Measurements from ENCODE around the gene NIM1K. TPM values are rescaled to one million over a fixed set of nuclear protein-coding genes. Genes with fewer than 3 reads are reported as not detected.

NIM1K gene
- total RNA-seq, 1 experiment from 2014 or later = 0.26 TPM

- DNase-seq = no peak
- no peaks in the 10 kb centered on the region for H3K36me3 Mint-ChIP-seq (ENCODE audit: insufficient read depth, unreplicated experiment)
- BruUV-seq (replicated peaks) = no TSS peak
- no peak overlapping the region for H3K4me3 Mint-ChIP-seq (ENCODE audit: low read depth, unreplicated experiment)
- H3K27ac Mint-ChIP-seq (ENCODE audit: unreplicated experiment) = no peak overlapping the region
- H3K27me3 Mint-ChIP-seq (ENCODE audit: unreplicated experiment) = no peaks in the 10 kb centered on the region
- peaks cover 2% of the 10 kb centered on the region for H3K9me3 Mint-ChIP-seq (ENCODE audit: low read depth, unreplicated experiment)
- no peak for TF ChIP-seq CTCF (IDR thresholded peaks at IDR 0.05; ENCODE audit: unreplicated experiment)
- CTCF ChIA-PET = interaction anchor here (0.5 kb wide), 1 partner anchor 78 kb away, joined by 4 read pairs; no protein-coding TSS in a partner anchor
- H3K4me1 Mint-ChIP-seq (ENCODE audit: low read depth, unreplicated experiment) = peaks cover 5% of the 10 kb centered on the region
- intact Hi-C loops (cut with micrococcal nuclease; ENCODE audit: unreplicated experiment) = no loop called here
Observed at GRCh38 chr5:43221502-43221901, 29.5 kb downstream of the NIM1K start.

DNA sequence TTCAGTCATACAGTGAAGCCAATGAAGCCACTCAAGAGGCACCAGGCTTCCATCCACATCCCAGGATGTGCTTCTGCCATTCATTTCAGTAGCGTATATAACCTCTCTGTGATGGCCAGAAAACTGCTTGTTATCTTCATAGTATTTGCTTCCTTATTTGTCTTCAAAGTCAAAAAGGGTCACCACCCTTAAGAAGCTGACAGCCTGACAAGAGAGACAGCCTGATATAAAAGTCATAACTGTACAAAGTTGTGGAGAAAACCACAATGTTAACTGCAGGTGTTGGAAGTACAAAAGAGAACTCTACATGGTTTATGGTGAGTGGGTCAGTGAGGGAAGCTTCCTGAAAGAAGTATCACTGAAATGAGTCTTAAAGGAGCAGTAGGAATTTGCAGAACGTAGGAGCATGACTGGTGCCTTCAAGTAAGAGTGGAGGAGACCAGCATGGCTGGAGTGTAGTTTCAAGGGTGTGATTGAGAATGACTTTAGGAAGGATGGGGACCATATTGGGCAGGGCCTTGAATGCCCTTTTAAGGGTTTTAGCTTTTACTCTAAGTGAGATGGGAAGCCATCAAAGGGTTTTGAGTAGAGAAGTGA lies 33.7 kb downstream of the NIM1K start:
- Mint-ChIP-seq H3K9me3 (ENCODE audit: low read depth, unreplicated experiment) (no peaks in the 10 kb centered on the region), H3K4me1 (ENCODE audit: low read depth, unreplicated experiment) (peaks cover 5% of the 10 kb centered on the region), H3K27me3 (ENCODE audit: unreplicated experiment) (no peaks in the 10 kb centered on the region), H3K4me3 (ENCODE audit: low read depth, unreplicated experiment) (no peak overlapping the region), H3K36me3 (ENCODE audit: insufficient read depth, unreplicated experiment) (no peaks in the 10 kb centered on the region), H3K27ac (ENCODE audit: unreplicated experiment) (no peak overlapping the region)
- CTCF ChIA-PET = interaction anchor here (0.6 kb wide), 2 partner anchors 24 to 65 kb away, joined by 3 to 4 read pairs; no protein-coding TSS in a partner anchor
- no peak for DNase-seq
- no TSS peak for BruUV-seq (replicated peaks)
- intact Hi-C loops (cut with micrococcal nuclease; ENCODE audit: unreplicated experiment) = loop anchor here (5.0 kb wide), 1 partner anchor 257 kb away; the partner anchor contains the start of gene TMEM267
- no peak for TF ChIP-seq CTCF (IDR thresholded peaks at IDR 0.05; ENCODE audit: unreplicated experiment)

- no peaks in the 10 kb centered on the region for H3K9me3 Mint-ChIP-seq (ENCODE audit: low read depth, unreplicated experiment)
Observed at GRCh38 chr5:43227655-43228054, 35.6 kb downstream of the NIM1K start.

DNA sequence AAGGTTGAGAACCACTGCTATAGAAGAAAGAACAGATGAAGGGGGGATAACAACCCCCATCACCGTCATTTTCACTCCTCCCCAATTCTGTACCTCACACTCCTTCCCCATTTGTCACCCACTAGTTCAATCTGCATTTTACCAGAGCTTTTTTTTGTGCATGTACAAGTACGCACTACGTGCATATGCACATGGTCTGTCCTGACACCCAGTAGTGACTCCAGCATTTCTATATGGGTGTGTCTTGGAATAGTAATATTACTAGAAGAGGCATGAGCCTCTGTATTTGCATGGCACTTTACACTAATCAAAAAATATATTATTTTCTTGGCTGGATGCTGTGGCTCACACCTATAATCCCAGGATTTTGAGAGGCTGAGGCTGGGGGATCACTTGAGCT lies 38.7 kb downstream of the NIM1K start:
- no peak for TF ChIP-seq CTCF (IDR thresholded peaks at IDR 0.05; ENCODE audit: unreplicated experiment)
- Mint-ChIP-seq H3K27ac (ENCODE audit: unreplicated experiment) (no peak overlapping the region), H3K4me1 (ENCODE audit: low read depth, unreplicated experiment) (no peaks in the 10 kb centered on the region), H3K27me3 (ENCODE audit: unreplicated experiment) (no peaks in the 10 kb centered on the region), H3K4me3 (ENCODE audit: low read depth, unreplicated experiment) (no peak overlapping the region), H3K9me3 (ENCODE audit: low read depth, unreplicated experiment) (no peaks in the 10 kb centered on the region), H3K36me3 (ENCODE audit: insufficient read depth, unreplicated experiment) (no peaks in the 10 kb centered on the region)
- no TSS peak for BruUV-seq (replicated peaks)
- intact Hi-C loops (cut with micrococcal nuclease; ENCODE audit: unreplicated experiment) = no loop called here
- DNase-seq = no peak
- CTCF ChIA-PET = interaction anchor here (0.9 to 1.5 kb wide), 2 partner anchors 159 to 253 kb away, joined by 3 to 8 read pairs; partner anchors contain the start of gene TMEM267

More at GRCh38 chr5:43227655-43228054, 35.6 kb downstream of the NIM1K start:
- intact Hi-C loops (cut with micrococcal nuclease; ENCODE audit: unreplicated experiment) = loop anchor here (1.0 to 5.0 kb wide), 3 partner anchors 79 to 255 kb away; partner anchors contain the start of gene TMEM267
- Mint-ChIP-seq H3K4me3 (ENCODE audit: low read depth, unreplicated experiment) (no peak overlapping the region), H3K36me3 (ENCODE audit: insufficient read depth, unreplicated experiment) (no peaks in the 10 kb centered on the region), H3K4me1 (ENCODE audit: low read depth, unreplicated experiment) (no peaks in the 10 kb centered on the region), H3K27me3 (ENCODE audit: unreplicated experiment) (no peaks in the 10 kb centered on the region), H3K27ac (ENCODE audit: unreplicated experiment) (no peak overlapping the region)
- no peak for DNase-seq
- CTCF ChIA-PET = interaction anchor here (0.7 kb wide), 1 partner anchor 162 kb away, joined by 4 read pairs; no protein-coding TSS in a partner anchor
- BruUV-seq (replicated peaks) = no TSS peak
- peak; percentile 37 for TF ChIP-seq CTCF (IDR thresholded peaks at IDR 0.05; ENCODE audit: unreplicated experiment)
